K562 (cell line): Measurements from ENCODE around the gene ZKSCAN3. TPM values are rescaled to one million over a fixed set of nuclear protein-coding genes. Genes with fewer than 3 reads are reported as not detected.

Source experiments
- FOXM1 ChIP-seq, 2 experiments: fragments of 450-650 bp in 1 of 2; sonication (generic) in 1 of 2; formaldehyde crosslinking in 1 of 2; IDR thresholded peaks; 2 replicates each; pipeline versions ENCODE4 v1.6.1 to v1.9.0; 2017 to 2022; ENCODE audit warnings: low read depth in 2 of 2, mild to moderate bottlenecking in 2 of 2, missing genetic modification reagents in 1 of 2, moderate library complexity in 1 of 2
- HIVEP1 ChIP-seq: fragments of 250-450 bp; sonication (Bioruptor Pico); IDR thresholded peaks from 2 replicates; pipeline ENCODE4 v1.4.0; 2020; ENCODE audit warnings: mild to moderate bottlenecking
- HNRNPK ChIP-seq: fragments of 200-400 bp; formaldehyde crosslinking; IDR thresholded peaks from one replicate; pipeline ENCODE4 v1.6.1; 2018; ENCODE audit warnings: mild to moderate bottlenecking, low read depth, low read length; ENCODE audit not compliant: poor library complexity, severe bottlenecking
- LEF1 ChIP-seq: fragments of 450-650 bp; IDR thresholded peaks from 2 replicates; pipeline ENCODE4 v1.6.1; 2016; ENCODE audit warnings: mild to moderate bottlenecking
- NFRKB ChIP-seq: fragments of 450-650 bp; IDR thresholded peaks from 2 replicates; pipeline ENCODE4 v1.6.1; 2016; ENCODE audit warnings: low read depth
- NR3C1 ChIP-seq: sonication (generic); formaldehyde crosslinking; IDR thresholded peaks from 2 replicates; pipeline ENCODE4 v1.8.1; 2022; ENCODE audit warnings: missing genetic modification reagents
- NRF1 ChIP-seq, 2 experiments: fragments of 450-650 bp; IDR thresholded peaks in 1 of 2; conservative IDR thresholded peaks in 1 of 2; 2 replicates each; pipeline ENCODE4 v1.6.1; 2014; ENCODE audit warnings: mild to moderate bottlenecking in 2 of 2
- NUFIP1 ChIP-seq: fragments of 450-650 bp; IDR thresholded peaks from 2 replicates; pipeline ENCODE4 v1.6.1; 2018; ENCODE audit not compliant: partially characterized antibody
- PHF20 ChIP-seq: fragments of 450-650 bp; IDR thresholded peaks from 2 replicates; pipeline ENCODE4 v1.6.1; 2018; ENCODE audit not compliant: partially characterized antibody
- SMAD2 ChIP-seq: fragments of 150-350 bp; IDR thresholded peaks from 2 replicates; pipeline ENCODE4 v1.6.1; 2014; ENCODE audit warnings: low read depth, mild to moderate bottlenecking, low read length
- SRF ChIP-seq, 2 experiments: fragments of 250-450, 450-650 bp in 1 of 2; sonication (Bioruptor Pico) in 1 of 2; sonication (generic) in 1 of 2; formaldehyde crosslinking; IDR thresholded peaks; 2 replicates each; pipeline versions ENCODE4 v1.5.0 to v1.5.1; 2020 to 2022; ENCODE audit warnings: mild to moderate bottlenecking in 1 of 2, missing genetic modification reagents in 1 of 2
- TFAP4 ChIP-seq: sonication (generic); formaldehyde crosslinking; IDR thresholded peaks from 2 replicates; pipeline ENCODE4 v1.8.0; 2022; ENCODE audit warnings: missing genetic modification reagents, mild to moderate bottlenecking, moderate library complexity, borderline replicate concordance
- THRB ChIP-seq: fragments of 450-650 bp; formaldehyde crosslinking; conservative IDR thresholded peaks from 2 replicates; pipeline ENCODE4 v1.4.0; 2022; ENCODE audit warnings: mild to moderate bottlenecking, missing genetic modification characterization
- ZMIZ1 ChIP-seq, 2 experiments: fragments of 150-350 bp in 1 of 2; IDR thresholded peaks; 2 replicates each; pipeline ENCODE4 v1.6.1; 2012 to 2016; ENCODE audit warnings: low read depth in 2 of 2, low read length in 2 of 2, mild to moderate bottlenecking in 1 of 2, moderate library complexity in 1 of 2
- ZNF197 ChIP-seq: fragments of 200-800 bp; sonication (Bioruptor generic); IDR thresholded peaks from 2 replicates; pipeline ENCODE4 v1.6.1; 2016; ENCODE audit warnings: low read depth, missing genetic modification characterization, missing compliant biosample characterization
- ZNF395 ChIP-seq: fragments of 200-800 bp; sonication (Bioruptor generic); IDR thresholded peaks from 2 replicates; pipeline ENCODE4 v1.6.1; 2017; ENCODE audit warnings: missing genetic modification characterization, missing compliant biosample characterization
- polyA plus RNA-seq, 8 experiments: library from polyadenylated mRNA; depleted of rRNA in 4 of 8; stranded (reverse) in 5 of 8; unstranded in 3 of 8; fragments of >200 nt; fragmentation: Nextera tagmentation in 2 of 8; fragmentation: Illumina TruSeq in 1 of 8; extraction: Ambion mirVana in 2 of 8; extraction: Trizol in 1 of 8; gene quantifications; 2 replicates each; pipeline versions ENCODE4 v1.2.1 to v1.2.3, GENCODE V29; 2011 to 2014; ENCODE audit warnings: inconsistent platforms in 1 of 8, missing spikeins in 1 of 8
- total RNA-seq, 7 experiments: library from RNA; depleted of rRNA in 6 of 7; stranded (reverse); fragments of >200 nt in 6 of 7; fragmentation: Illumina TruSeq in 2 of 7; extraction: Trizol in 2 of 7; gene quantifications; 2 replicates each; pipeline versions ENCODE4 v1.2.1 to v1.2.3, GENCODE V29; 2011 to 2021; ENCODE audit warnings: low replicate concordance in 1 of 7
- TF ChIP-seq, protein P1 (sequence below), 2 experiments: fragments of 450-650 bp; conservative IDR thresholded peaks; 2 replicates each; pipeline ENCODE4 v1.6.1; 2017; ENCODE audit warnings: mild to moderate bottlenecking in 2 of 2, moderate library complexity in 2 of 2

Gene ZKSCAN3
- total and polyA plus RNA-seq, 9 of the 15 experiments (the other 6 are each of a cell fraction or from before 2014, with no cell fraction given) = 3.0 to 12.4 (median 10.2) TPM

GRCh38 chr6:28383235-28384142 is 33.7 kb downstream of the ZKSCAN3 start (continued):
- TF ChIP-seq NRF1 (conservative IDR thresholded peaks at IDR 0.05 in 1 of 2, IDR thresholded peaks at IDR 0.05 in 1 of 2) = peak; percentile 78 to 80
- TF ChIP-seq PHF20 = no peak
- no peak for TF ChIP-seq NR3C1
- TF ChIP-seq NUFIP1 = no peak
- TF ChIP-seq HNRNPK = no peak
- no peak for TF ChIP-seq ZNF395
- TF ChIP-seq LEF1 = no peak
- TF ChIP-seq SMAD2 = no peak
- TF ChIP-seq, protein P1, sequence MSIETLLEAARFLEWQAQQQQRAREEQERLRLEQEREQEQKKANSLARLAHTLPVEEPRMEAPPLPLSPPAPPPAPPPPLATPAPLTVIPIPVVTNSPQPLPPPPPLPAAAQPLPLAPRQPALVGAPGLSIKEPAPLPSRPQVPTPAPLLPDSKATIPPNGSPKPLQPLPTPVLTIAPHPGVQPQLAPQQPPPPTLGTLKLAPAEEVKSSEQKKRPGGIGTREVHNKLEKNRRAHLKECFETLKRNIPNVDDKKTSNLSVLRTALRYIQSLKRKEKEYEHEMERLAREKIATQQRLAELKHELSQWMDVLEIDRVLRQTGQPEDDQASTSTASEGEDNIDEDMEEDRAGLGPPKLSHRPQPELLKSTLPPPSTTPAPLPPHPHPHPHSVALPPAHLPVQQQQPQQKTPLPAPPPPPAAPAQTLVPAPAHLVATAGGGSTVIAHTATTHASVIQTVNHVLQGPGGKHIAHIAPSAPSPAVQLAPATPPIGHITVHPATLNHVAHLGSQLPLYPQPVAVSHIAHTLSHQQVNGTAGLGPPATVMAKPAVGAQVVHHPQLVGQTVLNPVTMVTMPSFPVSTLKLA (conservative IDR thresholded peaks at IDR 0.05) = peak; percentile 66 to 77
- TF ChIP-seq SRF (CRISPR knock-in tag; IDR thresholded peaks at IDR 0.05) = no peak
- TF ChIP-seq NFRKB = no peak
- peak; percentile 72 for TF ChIP-seq FOXM1 (IDR thresholded peaks at IDR 0.05; ENCODE audit: low read depth)
- TF ChIP-seq FOXM1 (CRISPR knock-in tag; IDR thresholded peaks at IDR 0.05; ENCODE audit: low read depth) = no peak
- TF ChIP-seq ZNF197 (CRISPR knock-in tag) = no peak
- TF ChIP-seq ZMIZ1 (IDR thresholded peaks at IDR 0.05; ENCODE audit: low read depth in 2 of 2, low read length in 2 of 2) = 0 out of 4 replicates have a peak, but pooled peaks of 1 of the 2 experiments have one; percentile 33
- TF ChIP-seq TFAP4 (CRISPR knock-in tag) = peak; percentile 99
- TF ChIP-seq THRB (CRISPR knock-in tag) = no peak
- no peak for TF ChIP-seq HIVEP1 (CRISPR knock-in tag)
